ENCODE measurements around the gene DDR2.

DDR2 gene

DNA sequence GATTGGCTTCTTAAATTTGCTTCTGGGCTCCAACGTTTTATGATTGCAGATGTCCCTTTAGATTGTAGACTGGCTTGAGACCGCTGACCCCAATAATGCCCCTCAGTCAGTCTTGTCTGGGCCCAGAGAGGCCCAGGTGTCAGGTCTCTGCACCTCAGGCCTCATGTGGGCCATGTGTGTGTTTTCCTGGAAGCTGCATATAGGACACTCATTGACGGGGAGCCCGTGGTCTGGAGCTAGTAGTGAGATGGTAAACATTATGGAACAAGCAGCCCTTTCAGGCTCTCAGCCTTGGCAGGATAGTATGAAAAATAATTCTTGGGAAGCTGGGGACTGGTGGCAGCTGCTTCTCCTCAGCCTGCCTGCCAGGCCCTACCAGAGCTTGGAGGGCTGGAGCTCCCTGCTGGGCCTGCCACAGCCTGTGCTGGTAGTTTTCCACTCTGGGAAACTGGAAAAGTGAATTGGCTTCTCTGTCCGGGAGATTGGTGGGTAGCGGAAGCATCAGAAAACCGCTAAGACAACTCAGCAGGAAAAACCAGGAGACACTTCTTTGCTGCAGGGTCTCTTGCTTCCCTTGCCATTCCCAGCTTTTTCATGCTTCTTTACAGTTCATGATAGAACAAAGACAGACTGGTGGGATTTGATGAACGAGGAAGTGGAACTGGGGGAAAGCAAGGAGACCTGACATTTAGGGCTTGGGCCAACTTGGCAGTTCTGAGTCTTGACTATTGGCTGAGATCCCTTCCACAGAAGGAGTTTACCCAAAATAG lies 100.5 kb downstream of the DDR2 start:
- no peak overlapping the region for H3K4me2 ChIP-seq (ENCODE audit: low read length)

DNA sequence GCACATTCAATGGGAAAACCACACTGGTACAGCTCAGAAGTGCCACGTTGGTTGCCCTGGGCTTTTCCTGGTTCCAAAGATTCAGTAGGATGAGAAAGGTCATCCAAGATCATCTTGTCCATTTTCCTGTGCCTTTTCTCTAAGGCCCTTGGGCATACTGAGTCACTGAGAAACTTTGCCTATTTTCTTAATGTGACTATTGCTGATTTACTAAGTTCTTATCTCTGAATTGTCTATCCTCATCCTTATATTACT lies 101.0 kb downstream of the DDR2 start:
- Histone ChIP-seq H3K4me3 (ENCODE audit: low read depth, low read length) (no peak overlapping the region), H3K4me2 (ENCODE audit: low read length) (no peak overlapping the region), H3K79me2 (no peaks in the 10 kb centered on the region), H3K27me3 (ENCODE audit: control insufficient read depth, insufficient read depth, low read length) (no peaks in the 10 kb centered on the region), H3K36me3 (ENCODE audit: control insufficient read depth, insufficient read depth, low read length) (no peaks in the 10 kb centered on the region), H3K27ac (no peak overlapping the region), H3K9me3 (ENCODE audit: control insufficient read depth, low read length) (no peaks in the 10 kb centered on the region), H3K4me1 (no peaks in the 10 kb centered on the region), H2AFZ (no peak overlapping the region), H3K9ac (no peak overlapping the region)
- TF ChIP-seq, protein P1, sequence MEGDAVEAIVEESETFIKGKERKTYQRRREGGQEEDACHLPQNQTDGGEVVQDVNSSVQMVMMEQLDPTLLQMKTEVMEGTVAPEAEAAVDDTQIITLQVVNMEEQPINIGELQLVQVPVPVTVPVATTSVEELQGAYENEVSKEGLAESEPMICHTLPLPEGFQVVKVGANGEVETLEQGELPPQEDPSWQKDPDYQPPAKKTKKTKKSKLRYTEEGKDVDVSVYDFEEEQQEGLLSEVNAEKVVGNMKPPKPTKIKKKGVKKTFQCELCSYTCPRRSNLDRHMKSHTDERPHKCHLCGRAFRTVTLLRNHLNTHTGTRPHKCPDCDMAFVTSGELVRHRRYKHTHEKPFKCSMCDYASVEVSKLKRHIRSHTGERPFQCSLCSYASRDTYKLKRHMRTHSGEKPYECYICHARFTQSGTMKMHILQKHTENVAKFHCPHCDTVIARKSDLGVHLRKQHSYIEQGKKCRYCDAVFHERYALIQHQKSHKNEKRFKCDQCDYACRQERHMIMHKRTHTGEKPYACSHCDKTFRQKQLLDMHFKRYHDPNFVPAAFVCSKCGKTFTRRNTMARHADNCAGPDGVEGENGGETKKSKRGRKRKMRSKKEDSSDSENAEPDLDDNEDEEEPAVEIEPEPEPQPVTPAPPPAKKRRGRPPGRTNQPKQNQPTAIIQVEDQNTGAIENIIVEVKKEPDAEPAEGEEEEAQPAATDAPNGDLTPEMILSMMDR (IDR thresholded peaks at IDR 0.05), result no peak

More for the DNA sequence above, 100.5 kb downstream of the DDR2 start:
- Histone ChIP-seq H3K4me3 (ENCODE audit: low read depth, low read length) (no peak overlapping the region), H2AFZ (no peak overlapping the region), H3K9me3 (ENCODE audit: control insufficient read depth, low read length) (no peaks in the 10 kb centered on the region), H3K27ac (no peak overlapping the region), H3K9ac (no peak overlapping the region), H3K36me3 (ENCODE audit: control insufficient read depth, insufficient read depth, low read length) (no peaks in the 10 kb centered on the region), H3K4me1 (no peaks in the 10 kb centered on the region), H3K79me2 (no peaks in the 10 kb centered on the region), H3K27me3 (ENCODE audit: control insufficient read depth, insufficient read depth, low read length) (no peaks in the 10 kb centered on the region)
- TF ChIP-seq, protein P1 (IDR thresholded peaks at IDR 0.05), result no peak

DNA sequence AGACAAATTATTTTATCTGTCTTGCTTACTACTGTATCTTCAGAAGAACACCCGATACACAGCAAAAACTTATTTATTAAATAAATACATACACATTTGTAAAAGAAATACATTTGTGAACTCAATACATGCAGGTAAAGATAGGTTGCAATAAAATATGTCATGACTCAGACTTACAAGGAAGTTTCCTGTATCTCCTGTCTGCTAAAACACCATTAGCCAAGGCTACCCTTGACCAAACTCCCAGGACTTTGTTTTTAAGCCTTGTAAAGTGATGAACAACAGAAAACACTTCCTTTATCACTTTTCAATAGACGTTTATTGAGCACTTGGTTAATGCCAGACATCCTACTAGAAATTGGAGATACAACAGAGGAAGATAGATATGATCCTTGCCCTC lies 101.8 kb downstream of the DDR2 start:
- H3K27me3 ChIP-seq (ENCODE audit: control insufficient read depth, insufficient read depth, low read length), result no peaks in the 10 kb centered on the region
- H3K9ac ChIP-seq, result no peak overlapping the region
- no peak overlapping the region for H3K4me3 ChIP-seq (ENCODE audit: low read depth, low read length)
- H3K9me3 ChIP-seq (ENCODE audit: control insufficient read depth, low read length), result no peaks in the 10 kb centered on the region
- no peaks in the 10 kb centered on the region for H3K79me2 ChIP-seq
- no peak overlapping the region for H3K27ac ChIP-seq
- no peaks in the 10 kb centered on the region for H3K4me1 ChIP-seq
- no peak overlapping the region for H2AFZ ChIP-seq
- TF ChIP-seq, protein P1 (IDR thresholded peaks at IDR 0.05), result no peak
- no peak overlapping the region for H3K4me2 ChIP-seq (ENCODE audit: low read length)
- no peaks in the 10 kb centered on the region for H3K36me3 ChIP-seq (ENCODE audit: control insufficient read depth, insufficient read depth, low read length)

DNA sequence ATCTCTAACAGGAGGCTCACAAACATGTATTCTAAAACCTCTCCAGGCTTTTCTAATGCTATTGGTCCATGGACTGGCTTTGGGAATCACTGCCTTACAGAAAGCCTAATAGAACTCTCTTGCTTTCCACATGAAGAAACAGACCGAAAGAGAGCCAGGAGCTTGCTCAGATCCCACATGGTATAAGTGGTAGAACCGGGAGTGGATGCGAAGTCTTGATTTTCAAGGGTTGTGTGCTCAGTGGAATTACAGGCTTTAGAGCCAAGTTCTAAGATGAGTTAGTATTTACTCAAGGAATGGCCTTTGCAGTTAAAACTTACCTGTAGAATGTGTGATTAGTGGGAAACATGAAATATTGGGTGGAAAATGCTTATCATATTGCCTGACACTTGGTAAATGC lies 103.9 kb downstream of the DDR2 start:
- TF ChIP-seq, protein P1 (IDR thresholded peaks at IDR 0.05), result no peak
- H3K9me3 ChIP-seq (ENCODE audit: control insufficient read depth, low read length), result no peaks in the 10 kb centered on the region
- no peaks in the 10 kb centered on the region for H3K79me2 ChIP-seq
- no peak overlapping the region for H3K27ac ChIP-seq
- no peaks in the 10 kb centered on the region for H3K27me3 ChIP-seq (ENCODE audit: control insufficient read depth, insufficient read depth, low read length)
- no peaks in the 10 kb centered on the region for H3K36me3 ChIP-seq (ENCODE audit: control insufficient read depth, insufficient read depth, low read length)
- no peak overlapping the region for H3K4me2 ChIP-seq (ENCODE audit: low read length)
- H3K4me1 ChIP-seq, result no peaks in the 10 kb centered on the region
- H3K9ac ChIP-seq, result no peak overlapping the region
- no peak overlapping the region for H2AFZ ChIP-seq
- H3K4me3 ChIP-seq (ENCODE audit: low read depth, low read length), result no peak overlapping the region

DNA sequence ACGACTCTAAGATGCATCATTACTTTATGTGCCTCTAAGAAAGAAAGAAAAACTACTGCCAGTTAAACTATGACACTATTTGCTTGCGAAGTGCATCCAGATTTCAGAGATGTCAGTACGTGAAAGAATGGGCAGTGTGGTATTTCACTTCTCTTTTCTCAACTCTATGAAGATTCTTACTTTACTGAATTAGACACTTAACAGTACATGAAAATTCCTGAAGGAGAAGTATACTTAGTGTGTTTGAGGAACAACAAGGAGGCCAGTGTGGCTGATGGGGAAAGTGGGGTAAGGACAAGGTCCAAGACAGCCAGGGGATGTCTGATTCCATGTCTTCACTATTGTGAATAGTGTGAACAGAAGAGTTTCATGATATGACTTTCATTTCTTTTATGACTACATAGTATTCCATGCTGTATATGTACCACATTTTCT lies 104.4 kb downstream of the DDR2 start:
- H3K36me3 ChIP-seq (ENCODE audit: control insufficient read depth, insufficient read depth, low read length), result no peaks in the 10 kb centered on the region

More for the DNA sequence above, 104.4 kb downstream of the DDR2 start:
- no peaks in the 10 kb centered on the region for H3K27me3 ChIP-seq (ENCODE audit: control insufficient read depth, insufficient read depth, low read length)
- H3K79me2 ChIP-seq, result no peaks in the 10 kb centered on the region
- H3K9ac ChIP-seq, result no peak overlapping the region
- no peaks in the 10 kb centered on the region for H3K4me1 ChIP-seq
- no peak overlapping the region for H3K4me2 ChIP-seq (ENCODE audit: low read length)
- H2AFZ ChIP-seq, result no peak overlapping the region
- H3K4me3 ChIP-seq (ENCODE audit: low read depth, low read length), result no peak overlapping the region
- TF ChIP-seq, protein P1 (IDR thresholded peaks at IDR 0.05), result no peak
- H3K27ac ChIP-seq, result no peak overlapping the region
- H3K9me3 ChIP-seq (ENCODE audit: control insufficient read depth, low read length), result no peaks in the 10 kb centered on the region
